ENCODE data around the gene PIK3R3.
"Not testable (repeated sequence)": the region's sequence is repeated elsewhere in the genome, so short reads cannot be mapped to it uniquely, and the experiment has no call there.

The PIK3R3 gene

GRCh38 chr1:46061146-46061545 lies 71.3 kb downstream of the PIK3R3 start:
- no peak overlapping the region for H3K4me3 ChIP-seq (ENCODE audit: low read depth, low read length)
- no peak for DNase-seq (ENCODE audit: low read depth)
- TF ChIP-seq, protein P1, sequence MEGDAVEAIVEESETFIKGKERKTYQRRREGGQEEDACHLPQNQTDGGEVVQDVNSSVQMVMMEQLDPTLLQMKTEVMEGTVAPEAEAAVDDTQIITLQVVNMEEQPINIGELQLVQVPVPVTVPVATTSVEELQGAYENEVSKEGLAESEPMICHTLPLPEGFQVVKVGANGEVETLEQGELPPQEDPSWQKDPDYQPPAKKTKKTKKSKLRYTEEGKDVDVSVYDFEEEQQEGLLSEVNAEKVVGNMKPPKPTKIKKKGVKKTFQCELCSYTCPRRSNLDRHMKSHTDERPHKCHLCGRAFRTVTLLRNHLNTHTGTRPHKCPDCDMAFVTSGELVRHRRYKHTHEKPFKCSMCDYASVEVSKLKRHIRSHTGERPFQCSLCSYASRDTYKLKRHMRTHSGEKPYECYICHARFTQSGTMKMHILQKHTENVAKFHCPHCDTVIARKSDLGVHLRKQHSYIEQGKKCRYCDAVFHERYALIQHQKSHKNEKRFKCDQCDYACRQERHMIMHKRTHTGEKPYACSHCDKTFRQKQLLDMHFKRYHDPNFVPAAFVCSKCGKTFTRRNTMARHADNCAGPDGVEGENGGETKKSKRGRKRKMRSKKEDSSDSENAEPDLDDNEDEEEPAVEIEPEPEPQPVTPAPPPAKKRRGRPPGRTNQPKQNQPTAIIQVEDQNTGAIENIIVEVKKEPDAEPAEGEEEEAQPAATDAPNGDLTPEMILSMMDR (IDR thresholded peaks at IDR 0.05; ENCODE audit: insufficient read depth, low read depth, low read length, missing control alignments), result no peak

GRCh38 chr1:46058936-46059335 lies 73.5 kb downstream of the PIK3R3 start:
- TF ChIP-seq, protein P1 (IDR thresholded peaks at IDR 0.05; ENCODE audit: insufficient read depth, low read depth, low read length, missing control alignments), result no peak
- DNase-seq (ENCODE audit: low read depth), result no peak
- H3K4me3 ChIP-seq (ENCODE audit: low read depth, low read length), result no peak overlapping the region

- TF ChIP-seq, protein P1 (IDR thresholded peaks at IDR 0.05; ENCODE audit: insufficient read depth, low read depth, low read length, missing control alignments), result no peak
- H3K4me3 ChIP-seq (ENCODE audit: low read depth, low read length), result no peak overlapping the region
- DNase-seq (ENCODE audit: low read depth), result no peak
Measured at GRCh38 chr1:46057781-46058180, 74.6 kb downstream of the PIK3R3 start.

- not testable (repeated sequence) for H3K4me3 ChIP-seq (ENCODE audit: low read depth, low read length); DNase-seq (ENCODE audit: low read depth)
Measured at GRCh38 chr1:46057215-46057614, 75.2 kb downstream of the PIK3R3 start.

DNA sequence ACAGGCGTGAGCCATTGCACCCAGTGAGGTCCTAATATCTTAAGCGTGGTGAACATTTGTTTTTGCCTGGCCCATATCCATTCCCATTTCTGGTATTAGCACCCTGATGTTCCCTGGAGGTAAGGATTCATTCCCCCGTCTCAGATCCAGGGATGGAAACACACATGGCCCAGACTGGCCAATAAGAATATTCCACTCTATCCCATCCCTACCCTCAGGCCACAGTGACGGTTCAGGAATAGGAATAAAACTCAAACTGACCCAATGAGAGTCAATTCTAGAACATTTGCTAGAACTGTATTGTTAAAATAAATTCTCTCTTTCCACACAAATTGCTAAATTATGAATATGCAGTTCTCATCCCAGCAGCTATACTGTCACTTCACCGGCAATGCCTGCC lies 76.1 kb downstream of the PIK3R3 start:
- DNase-seq (ENCODE audit: low read depth), result no peak
- no peak overlapping the region for H3K4me3 ChIP-seq (ENCODE audit: low read depth, low read length)
- TF ChIP-seq, protein P1 (IDR thresholded peaks at IDR 0.05; ENCODE audit: insufficient read depth, low read depth, low read length, missing control alignments), result no peak

GRCh38 chr1:46053734-46054133 lies 78.7 kb downstream of the PIK3R3 start:
- no peak overlapping the region for H3K4me3 ChIP-seq (ENCODE audit: low read depth, low read length)
- DNase-seq (ENCODE audit: low read depth), result no peak
- TF ChIP-seq, protein P1 (IDR thresholded peaks at IDR 0.05; ENCODE audit: insufficient read depth, low read depth, low read length, missing control alignments), result no peak

DNA sequence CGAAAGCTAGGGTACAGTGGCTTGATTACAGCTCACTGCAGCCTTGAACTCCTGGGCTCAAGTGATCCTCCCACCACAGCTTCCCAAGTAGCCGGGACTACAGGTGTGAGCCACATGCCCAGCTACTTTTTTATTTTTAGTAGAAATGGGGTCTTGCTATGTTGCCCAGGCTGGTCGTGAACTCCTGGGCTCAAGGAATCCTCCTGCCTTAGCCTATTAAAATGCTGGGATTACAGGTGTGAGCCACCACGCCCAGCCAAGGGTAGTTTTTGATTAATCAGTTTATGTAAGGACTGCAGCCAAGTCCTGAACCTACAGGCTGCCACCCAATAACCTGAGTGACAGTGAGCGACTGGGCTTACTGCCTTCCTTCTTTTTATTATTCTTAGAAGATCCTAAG lies 88.3 kb downstream of the PIK3R3 start:
- TF ChIP-seq, protein P1 (IDR thresholded peaks at IDR 0.05; ENCODE audit: insufficient read depth, low read depth, low read length, missing control alignments), result no peak
- no peak overlapping the region for H3K4me3 ChIP-seq (ENCODE audit: low read depth, low read length)
- DNase-seq (ENCODE audit: low read depth), result no peak
